ENCODE data around the gene TNFSF8. TPM values are rescaled to one million over a fixed set of nuclear protein-coding genes. Genes with fewer than 3 reads are reported as not detected.

The TNFSF8 gene
- total RNA-seq, 2 experiments from 2014 or later: 37.9 to 38.7 TPM

DNA sequence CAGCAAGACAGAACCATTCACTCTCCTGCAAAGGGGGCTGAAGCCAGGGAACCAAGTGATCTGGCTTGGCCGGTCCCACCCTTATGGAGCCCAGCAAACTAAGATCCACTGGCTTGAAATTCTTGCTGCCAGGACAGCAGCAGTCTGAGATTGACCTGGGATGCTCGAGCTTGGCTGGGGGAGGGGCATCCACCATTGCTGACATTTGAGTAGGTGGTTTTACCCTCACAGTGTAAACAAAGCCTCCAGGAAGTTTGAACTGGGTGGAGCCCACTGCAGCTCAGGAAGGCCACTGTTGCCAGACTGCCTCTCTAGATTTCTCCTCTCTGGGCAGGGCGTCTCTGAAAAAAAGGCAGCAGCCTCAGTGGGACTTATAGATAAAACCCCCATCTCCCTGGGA, 60.5 kb downstream of the TNFSF8 start:
- Mint-ChIP-seq H3K4me1 (ENCODE audit: low read depth) (peaks cover 20% of the 10 kb centered on the region), H3K27ac (peak overlapping the region; percentile 13), H3K4me3 (no peak overlapping the region), H3K9me3 (peaks cover 43% of the 10 kb centered on the region), H3K27me3 (no peaks in the 10 kb centered on the region), H3K36me3 (peaks cover 29% of the 10 kb centered on the region)
- intact Hi-C loops (cut with micrococcal nuclease): no loop called here
- ChIA-PET CTCF (no interaction called here), POLR2A (interaction anchor here (0.7 kb wide), 1 partner anchor 14 kb away, joined by 3 read pairs; no protein-coding TSS in a partner anchor)
- peak; percentile 43 for DNase-seq

DNA sequence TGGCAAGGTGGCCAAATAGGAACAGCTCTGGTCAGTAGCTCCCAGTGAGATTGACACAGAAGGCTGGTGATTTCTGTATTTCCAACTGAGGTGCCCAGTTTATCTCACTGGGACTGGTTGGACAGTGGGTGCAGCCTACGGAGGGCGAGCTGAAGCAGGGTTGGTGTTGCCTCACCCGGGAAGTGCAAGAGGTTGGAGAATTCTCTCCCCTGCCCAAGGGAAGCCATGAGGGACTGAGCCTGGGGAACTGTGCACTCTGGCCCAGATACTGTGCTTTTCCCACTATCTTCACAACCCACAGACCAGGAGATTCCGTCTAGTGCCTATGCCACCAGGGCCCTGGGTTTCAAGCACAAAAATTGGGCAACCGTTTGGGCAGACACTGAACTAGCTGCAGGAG, 61.0 kb downstream of the TNFSF8 start:
- intact Hi-C loops (cut with micrococcal nuclease): no loop called here
- H3K36me3 Mint-ChIP-seq: peaks cover 28% of the 10 kb centered on the region
- no peaks in the 10 kb centered on the region for H3K27me3 Mint-ChIP-seq
- POLR2A ChIA-PET: interaction anchor here (0.7 kb wide), 1 partner anchor 14 kb away, joined by 3 read pairs; no protein-coding TSS in a partner anchor
- no peak for DNase-seq
- no peak overlapping the region for H3K4me3 Mint-ChIP-seq
- H3K27ac Mint-ChIP-seq: peak overlapping the region; percentile 8
- peaks cover 20% of the 10 kb centered on the region for H3K4me1 Mint-ChIP-seq (ENCODE audit: low read depth)
- H3K9me3 Mint-ChIP-seq: peaks cover 38% of the 10 kb centered on the region
- CTCF ChIA-PET: no interaction called here

DNA sequence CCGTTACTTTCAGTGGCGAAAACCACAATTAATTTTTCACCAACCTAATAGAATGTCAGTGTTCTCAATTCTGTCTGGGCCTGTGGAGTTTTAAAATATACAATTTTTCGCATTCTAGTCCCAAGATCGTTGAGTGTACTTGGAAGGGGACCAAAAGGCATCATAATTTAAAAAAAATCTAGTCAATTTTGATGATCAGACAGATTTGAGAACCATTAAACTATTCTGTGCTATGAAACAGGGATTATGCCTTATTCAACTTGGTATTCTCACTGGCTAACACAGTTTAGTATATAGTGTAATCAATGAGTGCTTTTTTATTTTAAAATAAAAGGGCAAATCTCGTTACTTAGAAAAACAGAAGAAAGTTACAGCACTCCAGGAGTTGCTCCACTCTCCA, 63.1 kb downstream of the TNFSF8 start:
- peaks cover 16% of the 10 kb centered on the region for H3K36me3 Mint-ChIP-seq
- CTCF ChIA-PET: no interaction called here
- no peak overlapping the region for H3K27ac Mint-ChIP-seq
- no peaks in the 10 kb centered on the region for H3K27me3 Mint-ChIP-seq
- peaks cover 18% of the 10 kb centered on the region for H3K9me3 Mint-ChIP-seq
- DNase-seq: no peak
- POLR2A ChIA-PET: no interaction called here
- H3K4me3 Mint-ChIP-seq: no peak overlapping the region
- peaks cover 19% of the 10 kb centered on the region for H3K4me1 Mint-ChIP-seq (ENCODE audit: low read depth)
- intact Hi-C loops (cut with micrococcal nuclease): no loop called here

DNA sequence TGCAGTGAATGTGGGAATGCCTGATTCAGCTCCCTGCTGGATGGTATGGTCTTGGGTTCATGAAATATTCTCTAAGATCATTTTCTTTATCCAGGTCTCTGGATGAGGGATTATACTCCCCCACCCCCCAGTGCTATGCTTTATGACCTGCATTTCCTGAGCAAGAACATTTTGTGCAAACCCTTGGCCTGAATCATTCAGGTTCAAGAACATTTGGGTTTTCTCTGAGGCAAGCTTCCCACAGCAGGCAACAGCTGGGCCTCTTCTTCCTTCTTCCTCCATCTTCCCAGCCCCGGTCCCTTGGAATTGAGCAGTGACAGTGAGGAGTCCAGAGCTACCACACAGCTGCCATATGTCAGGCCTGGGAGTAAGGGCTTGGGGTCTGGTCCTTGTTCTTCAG, 65.9 kb downstream of the TNFSF8 start:
- peaks cover 4% of the 10 kb centered on the region for H3K36me3 Mint-ChIP-seq
- no peaks in the 10 kb centered on the region for H3K27me3 Mint-ChIP-seq
- no peak overlapping the region for H3K4me3 Mint-ChIP-seq
- H3K4me1 Mint-ChIP-seq (ENCODE audit: low read depth): peaks cover 21% of the 10 kb centered on the region
- DNase-seq: no peak
- ChIA-PET CTCF (no interaction called here), POLR2A (no interaction called here)
- no peak overlapping the region for H3K27ac Mint-ChIP-seq
- peaks cover 3% of the 10 kb centered on the region for H3K9me3 Mint-ChIP-seq
- intact Hi-C loops (cut with micrococcal nuclease): no loop called here

DNA sequence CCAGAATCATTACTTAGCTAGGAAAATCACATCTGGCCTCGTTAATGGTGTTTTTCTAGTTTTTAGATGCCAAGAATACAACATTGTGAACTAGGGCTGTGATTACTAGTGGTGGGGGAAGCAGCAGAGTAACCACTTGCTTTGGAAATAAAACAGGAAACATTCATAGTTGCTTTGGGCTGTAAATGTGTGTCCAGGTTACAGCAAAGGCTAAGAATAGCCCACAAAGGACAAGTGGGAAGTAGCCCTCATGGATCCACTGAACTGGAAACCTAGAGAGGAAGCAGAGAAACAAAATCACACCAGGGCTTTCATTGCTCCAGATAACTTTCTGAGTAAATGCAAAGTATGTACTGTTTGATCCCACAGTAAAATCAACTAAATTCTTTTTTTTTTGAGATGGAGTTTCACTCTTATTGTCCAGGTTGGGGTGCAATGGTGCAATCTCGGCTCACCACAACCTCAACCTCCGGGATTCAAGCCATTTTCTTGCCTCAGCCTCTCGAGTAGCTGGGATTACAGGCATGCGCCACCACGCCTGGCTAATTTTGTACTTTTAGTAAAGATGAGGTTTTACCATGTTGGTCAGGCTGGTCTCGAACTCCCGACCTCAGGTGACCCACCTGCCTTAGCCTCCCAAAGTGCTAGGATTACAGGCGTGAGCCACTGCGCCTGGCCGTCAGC, 68.3 kb downstream of the TNFSF8 start:
- H3K36me3 Mint-ChIP-seq: no peaks in the 10 kb centered on the region
- CTCF ChIA-PET: interaction anchor here (1.5 kb wide), 1 partner anchor 180 kb away, joined by 6 read pairs; the partner anchor contains the start of gene TEX48
- no peaks in the 10 kb centered on the region for H3K27me3 Mint-ChIP-seq
- peaks cover 15% of the 10 kb centered on the region for H3K4me1 Mint-ChIP-seq (ENCODE audit: low read depth)
- H3K9me3 Mint-ChIP-seq: no peaks in the 10 kb centered on the region
- H3K27ac Mint-ChIP-seq: no peak overlapping the region
- POLR2A ChIA-PET: interaction anchor here (0.6 kb wide), 1 partner anchor 37 kb away, joined by 5 read pairs; no protein-coding TSS in a partner anchor
- DNase-seq: no peak
- intact Hi-C loops (cut with micrococcal nuclease): no loop called here
- H3K4me3 Mint-ChIP-seq: no peak overlapping the region

DNA sequence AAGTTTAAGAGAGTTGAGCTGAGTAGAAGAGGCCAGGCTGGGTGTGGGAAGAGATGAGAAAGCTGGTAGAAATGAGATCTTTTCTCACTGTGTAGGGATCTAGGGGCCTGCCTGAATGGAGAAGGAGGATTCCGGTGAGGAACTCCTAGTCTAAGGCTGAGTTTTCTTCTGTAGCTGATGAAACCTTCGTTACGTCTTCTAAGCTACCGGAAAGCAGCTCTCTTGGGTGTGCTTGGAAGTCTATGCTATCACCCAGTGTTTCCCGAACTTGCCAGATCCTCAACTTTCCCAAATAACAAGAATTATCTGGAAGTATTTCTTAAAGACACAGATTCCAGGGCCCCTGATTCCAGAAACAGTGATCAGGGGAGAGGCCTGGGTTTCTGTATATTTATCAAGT, 69.1 kb downstream of the TNFSF8 start:
- DNase-seq: no peak
- Mint-ChIP-seq H3K36me3 (no peaks in the 10 kb centered on the region), H3K4me3 (no peak overlapping the region), H3K9me3 (no peaks in the 10 kb centered on the region), H3K27me3 (no peaks in the 10 kb centered on the region), H3K27ac (no peak overlapping the region), H3K4me1 (ENCODE audit: low read depth) (peaks cover 15% of the 10 kb centered on the region)
- POLR2A ChIA-PET: no interaction called here
- CTCF ChIA-PET: interaction anchor here (1.4 to 1.5 kb wide), 2 partner anchors 48 to 180 kb away, joined by 4 to 6 read pairs; partner anchors contain the start of gene TEX48
- intact Hi-C loops (cut with micrococcal nuclease): no loop called here

DNA sequence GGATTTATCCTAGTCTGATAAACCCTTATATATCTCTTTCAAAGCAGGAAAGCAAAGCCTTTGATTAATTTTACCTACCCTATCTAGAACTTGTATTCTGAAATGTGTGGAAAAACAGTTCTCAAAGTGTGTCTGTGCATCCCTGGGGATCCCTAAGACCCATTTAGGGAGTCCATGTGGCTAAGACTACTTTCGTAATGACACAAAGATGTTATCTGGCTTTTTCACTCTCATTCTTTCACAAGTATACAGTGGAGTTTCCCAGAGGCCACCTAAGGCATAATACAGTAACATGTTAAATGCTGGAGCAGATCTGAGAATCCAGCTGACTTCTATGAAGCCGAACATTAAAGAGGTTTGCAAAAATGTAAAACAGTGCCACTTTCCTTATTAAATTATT, 70.2 kb downstream of the TNFSF8 start:
- Mint-ChIP-seq H3K4me1 (ENCODE audit: low read depth) (peaks cover 15% of the 10 kb centered on the region), H3K36me3 (no peaks in the 10 kb centered on the region), H3K27ac (no peak overlapping the region), H3K4me3 (no peak overlapping the region), H3K27me3 (no peaks in the 10 kb centered on the region), H3K9me3 (no peaks in the 10 kb centered on the region)
- ChIA-PET POLR2A (no interaction called here), CTCF (interaction anchor here (0.6 to 1.5 kb wide), 4 partner anchors 49 to 186 kb away, joined by 3 to 6 read pairs (median 4); partner anchors contain the start of gene TEX48)
- DNase-seq: no peak
- intact Hi-C loops (cut with micrococcal nuclease): no loop called here

DNA sequence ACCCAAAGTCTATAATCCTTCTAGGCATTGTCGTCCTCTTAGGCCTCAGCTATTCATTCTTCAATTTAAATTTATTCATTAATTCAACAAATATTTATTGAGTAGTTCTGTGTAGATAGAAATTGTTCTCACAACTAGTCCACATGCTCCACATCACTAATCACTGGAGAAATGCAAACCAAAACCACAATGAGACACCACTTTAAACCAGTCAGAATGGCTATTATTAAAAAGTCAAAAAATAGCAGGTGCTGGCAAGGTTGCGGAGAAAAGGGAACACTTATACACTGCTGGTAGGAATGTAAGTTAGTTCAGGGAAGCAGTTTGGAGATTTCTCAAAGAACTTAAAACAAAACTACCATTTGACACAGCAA, 73.5 kb downstream of the TNFSF8 start:
- no peaks in the 10 kb centered on the region for H3K36me3 Mint-ChIP-seq
- no peaks in the 10 kb centered on the region for H3K27me3 Mint-ChIP-seq
- H3K27ac Mint-ChIP-seq: no peak overlapping the region
- no peak overlapping the region for H3K4me3 Mint-ChIP-seq
- H3K4me1 Mint-ChIP-seq (ENCODE audit: low read depth): peaks cover 13% of the 10 kb centered on the region
- POLR2A ChIA-PET: no interaction called here
- CTCF ChIA-PET: interaction anchor here (1.3 kb wide), 1 partner anchor 195 kb away, joined by 3 read pairs; no protein-coding TSS in a partner anchor
- intact Hi-C loops (cut with micrococcal nuclease): no loop called here
- no peak for DNase-seq
- no peaks in the 10 kb centered on the region for H3K9me3 Mint-ChIP-seq

DNA sequence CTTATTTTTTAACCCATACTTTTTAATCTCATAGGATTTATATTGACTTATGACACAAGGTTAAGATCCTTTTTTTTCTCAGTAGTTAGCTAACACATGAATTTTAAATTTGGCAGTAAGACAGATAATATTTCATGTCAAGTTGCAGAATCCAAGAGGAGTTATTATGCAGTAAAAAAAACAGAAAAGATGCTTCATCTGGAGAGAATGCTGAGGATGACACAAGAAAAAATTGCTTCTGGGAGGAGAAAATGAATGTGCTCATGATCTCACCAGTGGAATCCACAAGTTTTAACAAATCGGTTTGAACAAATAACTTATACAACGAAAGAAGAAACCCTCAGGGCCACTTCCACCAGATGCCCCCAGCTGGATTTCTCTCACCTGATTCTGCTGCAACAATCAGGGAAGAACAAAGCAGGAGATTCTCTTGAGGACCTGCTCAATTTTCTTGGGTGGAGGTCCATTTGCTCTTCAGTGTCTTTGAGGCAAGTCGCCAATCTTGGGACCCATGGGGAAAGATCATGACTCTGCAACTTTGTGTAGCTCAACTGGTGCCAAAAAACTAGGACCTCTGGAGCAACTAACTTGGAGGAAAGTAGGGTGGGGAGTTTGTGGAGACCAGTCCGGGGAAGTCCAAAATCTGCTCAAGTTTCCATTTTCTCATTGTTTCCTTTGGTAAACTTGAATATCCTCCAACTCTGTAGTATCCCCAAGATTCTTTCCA, 74.0 kb downstream of the TNFSF8 start:
- no peak overlapping the region for H3K27ac Mint-ChIP-seq
- DNase-seq: no peak
- ChIA-PET CTCF (interaction anchor here (1.3 kb wide), 1 partner anchor 195 kb away, joined by 3 read pairs; no protein-coding TSS in a partner anchor), POLR2A (interaction anchor here (1.2 kb wide), 1 partner anchor 13 kb away, joined by 3 read pairs; no protein-coding TSS in a partner anchor)
- H3K27me3 Mint-ChIP-seq: no peaks in the 10 kb centered on the region
- H3K36me3 Mint-ChIP-seq: no peaks in the 10 kb centered on the region
- intact Hi-C loops (cut with micrococcal nuclease): no loop called here
- peaks cover 14% of the 10 kb centered on the region for H3K4me1 Mint-ChIP-seq (ENCODE audit: low read depth)
- H3K4me3 Mint-ChIP-seq: no peak overlapping the region
- H3K9me3 Mint-ChIP-seq: no peaks in the 10 kb centered on the region

DNA sequence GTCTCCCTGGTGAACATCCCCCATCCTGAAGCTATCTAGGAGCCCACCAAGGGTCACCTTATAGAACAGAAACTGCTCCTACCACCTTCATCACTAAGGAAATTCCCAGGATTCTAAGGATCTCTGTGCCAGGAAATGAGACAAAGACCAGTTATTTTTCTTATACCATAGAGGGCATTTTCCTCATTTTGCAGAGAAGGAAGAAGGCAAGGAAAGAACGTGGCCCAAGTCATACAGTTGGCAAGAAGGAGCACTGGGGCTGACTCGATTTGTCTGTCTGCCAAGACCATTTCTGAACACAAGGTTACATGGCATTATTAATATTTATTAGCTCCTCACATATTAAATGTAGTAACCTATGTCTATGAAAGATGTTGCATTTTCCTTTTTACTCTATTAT, 74.9 kb downstream of the TNFSF8 start:
- no peak for DNase-seq
- ChIA-PET POLR2A (interaction anchor here (1.2 kb wide), 1 partner anchor 14 kb away, joined by 3 read pairs; no protein-coding TSS in a partner anchor), CTCF (interaction anchor here (1.3 kb wide), 1 partner anchor 194 kb away, joined by 3 read pairs; no protein-coding TSS in a partner anchor)
- Mint-ChIP-seq H3K4me1 (ENCODE audit: low read depth) (peaks cover 15% of the 10 kb centered on the region), H3K4me3 (no peak overlapping the region), H3K36me3 (no peaks in the 10 kb centered on the region), H3K27me3 (no peaks in the 10 kb centered on the region), H3K27ac (no peak overlapping the region), H3K9me3 (no peaks in the 10 kb centered on the region)
- intact Hi-C loops (cut with micrococcal nuclease): no loop called here

DNA sequence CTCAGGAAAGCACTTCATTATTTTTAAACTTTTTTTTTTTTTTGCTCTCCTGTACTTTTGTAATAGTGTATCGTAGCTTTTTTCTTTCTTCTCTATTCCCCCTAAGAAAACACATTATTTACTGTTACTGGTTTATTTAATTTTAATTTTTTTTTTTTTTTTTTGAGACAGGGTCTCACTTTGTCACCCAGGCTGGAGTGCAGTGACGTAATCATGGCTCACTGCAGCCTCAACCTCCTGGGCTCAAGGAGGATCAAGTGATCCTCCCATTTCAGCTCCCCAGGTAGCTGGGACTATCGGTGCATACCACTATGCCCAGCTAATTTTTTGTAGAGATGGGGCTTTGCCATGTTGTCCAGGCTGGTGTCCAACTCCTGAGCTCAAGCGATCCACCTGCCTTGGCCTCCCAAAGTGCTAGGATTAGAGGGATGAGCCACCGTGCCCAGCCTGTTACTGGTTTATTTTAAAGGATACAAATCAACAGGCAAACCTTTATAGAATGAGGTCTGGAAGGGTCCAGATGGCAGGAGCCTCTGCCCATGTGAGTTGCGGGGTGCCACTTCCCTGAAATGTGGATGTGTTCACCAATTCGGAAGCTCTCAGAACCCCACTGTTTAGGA, 75.5 kb downstream of the TNFSF8 start:
- Mint-ChIP-seq H3K4me1 (ENCODE audit: low read depth) (peaks cover 16% of the 10 kb centered on the region), H3K36me3 (no peaks in the 10 kb centered on the region), H3K4me3 (no peak overlapping the region), H3K27me3 (no peaks in the 10 kb centered on the region), H3K9me3 (no peaks in the 10 kb centered on the region), H3K27ac (no peak overlapping the region)
- POLR2A ChIA-PET: interaction anchor here (1.2 kb wide), 1 partner anchor 15 kb away, joined by 3 read pairs; no protein-coding TSS in a partner anchor
- intact Hi-C loops (cut with micrococcal nuclease): loop anchor here (5.0 kb wide), 1 partner anchor 48 kb away; the partner anchor contains the start of gene TNFSF15
- CTCF ChIA-PET: no interaction called here
- DNase-seq: no peak

Data from activated CD4-positive, alpha-beta memory T cell treated with anti-CD3 and anti-CD28 coated beads for 36 hours (primary cell).